SK-N-SH (cell line): ENCODE data around the gene TRIP4.

Experiments
- FOSL2 ChIP-seq: IDR thresholded peaks from 2 replicates; pipeline ENCODE4 v1.4.0; 2012; ENCODE audit warnings: low read depth, mild to moderate bottlenecking, moderate library complexity, borderline replicate concordance
- MAX ChIP-seq: IDR thresholded peaks from 2 replicates; pipeline ENCODE4 v1.4.0; 2012; ENCODE audit warnings: low read depth
- RFX5 ChIP-seq: IDR thresholded peaks from 2 replicates; pipeline ENCODE4 v1.6.1; 2012; ENCODE audit warnings: mild to moderate bottlenecking, improper control_type of control experiment, low read length
- RXRA ChIP-seq: IDR thresholded peaks from 2 replicates; pipeline ENCODE4 v1.4.0; 2012; ENCODE audit warnings: low read depth, mild to moderate bottlenecking, borderline replicate concordance
- TCF12 ChIP-seq: IDR thresholded peaks from 2 replicates; pipeline ENCODE4 v1.4.0; 2012
- ZBTB33 ChIP-seq: IDR thresholded peaks from 2 replicates; pipeline ENCODE4 v1.4.0; 2012; ENCODE audit warnings: low read depth, borderline replicate concordance
- TF ChIP-seq, protein P1 (sequence below): fragments of 200-600 bp; sonication (generic); IDR thresholded peaks from 2 replicates; pipeline ENCODE4 v1.6.1; 2017; ENCODE audit warnings: antibody characterized with exemption, mild to moderate bottlenecking, moderate library complexity

GRCh38 chr15:64454282-64454681, 66.6 kb downstream of the TRIP4 start:
- TF ChIP-seq TCF12 (no peak), MAX (no peak), ZBTB33 (no peak), RXRA (no peak), FOSL2 (no peak), RFX5 (no peak)
- TF ChIP-seq, protein P1, sequence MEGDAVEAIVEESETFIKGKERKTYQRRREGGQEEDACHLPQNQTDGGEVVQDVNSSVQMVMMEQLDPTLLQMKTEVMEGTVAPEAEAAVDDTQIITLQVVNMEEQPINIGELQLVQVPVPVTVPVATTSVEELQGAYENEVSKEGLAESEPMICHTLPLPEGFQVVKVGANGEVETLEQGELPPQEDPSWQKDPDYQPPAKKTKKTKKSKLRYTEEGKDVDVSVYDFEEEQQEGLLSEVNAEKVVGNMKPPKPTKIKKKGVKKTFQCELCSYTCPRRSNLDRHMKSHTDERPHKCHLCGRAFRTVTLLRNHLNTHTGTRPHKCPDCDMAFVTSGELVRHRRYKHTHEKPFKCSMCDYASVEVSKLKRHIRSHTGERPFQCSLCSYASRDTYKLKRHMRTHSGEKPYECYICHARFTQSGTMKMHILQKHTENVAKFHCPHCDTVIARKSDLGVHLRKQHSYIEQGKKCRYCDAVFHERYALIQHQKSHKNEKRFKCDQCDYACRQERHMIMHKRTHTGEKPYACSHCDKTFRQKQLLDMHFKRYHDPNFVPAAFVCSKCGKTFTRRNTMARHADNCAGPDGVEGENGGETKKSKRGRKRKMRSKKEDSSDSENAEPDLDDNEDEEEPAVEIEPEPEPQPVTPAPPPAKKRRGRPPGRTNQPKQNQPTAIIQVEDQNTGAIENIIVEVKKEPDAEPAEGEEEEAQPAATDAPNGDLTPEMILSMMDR, result no peak
